Loucy (cell line): ENCODE measurements around the gene BTN3A1.

Source experiments
- EZH2phosphoT487 ChIP-seq: fragments of 200-600 bp; IDR thresholded peaks from 2 replicates; pipeline ENCODE4 v1.6.1; 2018; ENCODE audit warnings: antibody characterized with exemption, mild to moderate bottlenecking, moderate library complexity, borderline replicate concordance
- TF ChIP-seq, protein P1 (sequence below): fragments of 200-600 bp; sonication (generic); conservative IDR thresholded peaks from 2 replicates; pipeline ENCODE4 v1.5.1; 2014; ENCODE audit warnings: mild to moderate bottlenecking, antibody characterized with exemption, low read length

DNA sequence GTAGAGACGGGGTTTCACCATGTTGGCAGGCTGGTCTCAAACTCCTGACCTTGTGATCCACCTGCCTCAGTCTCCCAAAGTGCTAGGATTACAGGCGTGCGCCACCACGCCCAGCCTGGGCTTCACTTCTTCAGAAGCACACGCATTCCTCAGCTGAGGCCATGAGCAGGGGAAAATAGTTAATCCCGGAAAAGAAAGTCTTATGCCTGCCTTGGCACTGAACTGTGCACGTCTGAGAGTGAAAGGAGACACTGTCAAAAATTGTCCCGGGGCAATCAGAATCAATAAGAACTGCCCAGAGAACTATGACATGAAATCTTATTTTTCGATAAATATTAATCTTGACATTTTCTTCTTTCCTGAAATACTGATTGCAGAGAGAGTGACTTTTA is 16.3 kb upstream of the BTN3A1 start:
- TF ChIP-seq, protein P1, sequence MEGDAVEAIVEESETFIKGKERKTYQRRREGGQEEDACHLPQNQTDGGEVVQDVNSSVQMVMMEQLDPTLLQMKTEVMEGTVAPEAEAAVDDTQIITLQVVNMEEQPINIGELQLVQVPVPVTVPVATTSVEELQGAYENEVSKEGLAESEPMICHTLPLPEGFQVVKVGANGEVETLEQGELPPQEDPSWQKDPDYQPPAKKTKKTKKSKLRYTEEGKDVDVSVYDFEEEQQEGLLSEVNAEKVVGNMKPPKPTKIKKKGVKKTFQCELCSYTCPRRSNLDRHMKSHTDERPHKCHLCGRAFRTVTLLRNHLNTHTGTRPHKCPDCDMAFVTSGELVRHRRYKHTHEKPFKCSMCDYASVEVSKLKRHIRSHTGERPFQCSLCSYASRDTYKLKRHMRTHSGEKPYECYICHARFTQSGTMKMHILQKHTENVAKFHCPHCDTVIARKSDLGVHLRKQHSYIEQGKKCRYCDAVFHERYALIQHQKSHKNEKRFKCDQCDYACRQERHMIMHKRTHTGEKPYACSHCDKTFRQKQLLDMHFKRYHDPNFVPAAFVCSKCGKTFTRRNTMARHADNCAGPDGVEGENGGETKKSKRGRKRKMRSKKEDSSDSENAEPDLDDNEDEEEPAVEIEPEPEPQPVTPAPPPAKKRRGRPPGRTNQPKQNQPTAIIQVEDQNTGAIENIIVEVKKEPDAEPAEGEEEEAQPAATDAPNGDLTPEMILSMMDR: no peak
- TF ChIP-seq EZH2phosphoT487: no peak
